ENCODE data around the gene BNIP1. TPM values are rescaled to one million over a fixed set of nuclear protein-coding genes. Genes with fewer than 3 reads are reported as not detected.

Gene BNIP1
- total and polyA plus RNA-seq, 2 of the 4 experiments (the other 2 are of a cell fraction): 24.3 to 35.3 TPM

DNA sequence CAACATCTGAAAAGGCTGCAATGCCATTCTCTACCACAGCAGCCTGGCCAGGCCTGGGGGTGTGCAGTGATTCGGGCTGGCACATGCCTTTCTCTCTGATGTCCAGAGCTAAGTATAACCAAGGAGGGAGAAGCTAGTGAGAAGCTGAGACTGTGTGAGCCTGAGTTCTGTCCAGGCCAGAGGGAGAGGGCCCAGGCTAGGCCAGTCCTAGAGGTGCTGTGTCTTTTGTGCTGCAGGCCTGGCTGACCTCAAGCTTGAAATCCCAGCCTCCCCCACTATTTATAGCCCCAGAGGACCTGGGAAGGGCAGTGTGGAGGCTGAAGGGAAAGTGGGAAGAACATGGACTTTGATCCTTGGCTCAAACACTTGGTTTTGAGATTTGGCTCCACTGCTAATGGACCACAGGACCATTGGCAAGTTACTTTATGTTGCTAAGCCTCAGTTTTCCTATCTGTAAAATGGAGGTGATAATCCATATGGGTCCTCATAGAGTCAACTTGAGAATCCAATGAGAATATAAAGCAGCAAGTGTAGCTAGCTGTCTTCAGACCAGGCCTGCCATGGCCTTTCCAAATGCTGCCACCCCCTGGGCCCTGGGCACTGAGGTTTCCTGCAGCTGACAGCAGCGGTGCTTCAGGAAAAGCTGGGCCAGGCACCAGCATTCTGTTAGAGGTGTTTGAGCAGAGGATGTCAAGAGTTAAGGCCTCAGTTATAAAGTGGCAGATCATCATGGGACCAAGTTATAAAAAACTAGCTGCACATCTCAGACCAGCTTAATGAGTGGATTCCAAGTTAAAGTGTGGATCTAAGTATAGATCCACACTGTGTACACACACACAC is 21.1 kb downstream of the BNIP1 start (continued):
- TF ChIP-seq, protein P1, sequence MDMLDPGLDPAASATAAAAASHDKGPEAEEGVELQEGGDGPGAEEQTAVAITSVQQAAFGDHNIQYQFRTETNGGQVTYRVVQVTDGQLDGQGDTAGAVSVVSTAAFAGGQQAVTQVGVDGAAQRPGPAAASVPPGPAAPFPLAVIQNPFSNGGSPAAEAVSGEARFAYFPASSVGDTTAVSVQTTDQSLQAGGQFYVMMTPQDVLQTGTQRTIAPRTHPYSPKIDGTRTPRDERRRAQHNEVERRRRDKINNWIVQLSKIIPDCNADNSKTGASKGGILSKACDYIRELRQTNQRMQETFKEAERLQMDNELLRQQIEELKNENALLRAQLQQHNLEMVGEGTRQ (IDR thresholded peaks at IDR 0.05; ENCODE audit: low read depth, low read length): no peak

- Histone ChIP-seq H2AK5ac (ENCODE audit: low read depth, low read length) (no peak overlapping the region), H3K18ac (ENCODE audit: low read depth, low read length) (no peak overlapping the region), H2AFZ (replicated peaks; ENCODE audit: low read length, poor library complexity) (no peak overlapping the region), H3K4me1 (ENCODE audit: control insufficient read depth, insufficient read depth, low read length) (no peaks in the 10 kb centered on the region), H3K27ac (ENCODE audit: insufficient read depth, low read length) (no peak overlapping the region), H4K5ac (ENCODE audit: low read depth, low read length) (no peak overlapping the region), H4K8ac (ENCODE audit: low read depth in 2 of 2, low read length in 2 of 2) (no peak overlapping the region), H3K4me3 (ENCODE audit: insufficient read depth, low read depth, low read length) (no peak overlapping the region), H2BK5ac (ENCODE audit: low read depth, low read length, poor library complexity, severe bottlenecking) (no peak overlapping the region), H3K4ac (ENCODE audit: low read depth, low read length) (no peak overlapping the region), H4K20me1 (ENCODE audit: insufficient read depth, low read length) (no peaks in the 10 kb centered on the region), H2BK20ac (ENCODE audit: low read depth, low read length) (no peak overlapping the region), H3K56ac (ENCODE audit: extremely low read depth, insufficient read depth, low read length) (no peak overlapping the region), H3K4me2 (ENCODE audit: low read depth, low read length) (no peak overlapping the region), H3K36me3 (ENCODE audit: control insufficient read depth, insufficient read depth, low read length) (no peaks in the 10 kb centered on the region), H2BK15ac (ENCODE audit: low read depth, low read length) (no peak overlapping the region), H2AK9ac (replicated peaks; ENCODE audit: low read depth, low read length, poor library complexity) (no peak overlapping the region), H3K9ac (ENCODE audit: low read depth, low read length) (no peak overlapping the region), H4K91ac (ENCODE audit: insufficient read depth, low read depth, low read length) (no peak overlapping the region), H3K9me3 (ENCODE audit: control insufficient read depth, insufficient read depth, low read length) (no peaks in the 10 kb centered on the region), H3K9me1 (ENCODE audit: insufficient read depth, low read length) (no peaks in the 10 kb centered on the region), H3K27me3 (ENCODE audit: control insufficient read depth, insufficient read depth, low read length) (peaks cover 11% of the 10 kb centered on the region), H2BK120ac (ENCODE audit: low read depth, low read length) (no peak overlapping the region), H3K14ac (replicated peaks; ENCODE audit: low read depth, low read length) (no peak overlapping the region), H3K23ac (ENCODE audit: low read depth, low read length) (no peak overlapping the region), H3K79me1 (ENCODE audit: low read depth in 1 of 2, low read length in 2 of 2) (no peaks in the 10 kb centered on the region)
- in situ Hi-C loops (cut with MboI; ENCODE audit: low sequenced_read_pairs) (loop anchor here (25.0 kb wide), 2 partner anchors 415 to 1140 kb away; no protein-coding TSS in a partner anchor), intact Hi-C loops (cut with micrococcal nuclease) (no loop called here), dilution Hi-C loops (cut with HindIII; ENCODE audit: low sequenced_read_pairs, unreplicated experiment) (no loop called here)
- ChIA-PET POLR2A (ENCODE audit: unreplicated experiment) (no interaction called here), CTCF (interaction anchor here (0.6 to 0.7 kb wide), 3 partner anchors 58 to 445 kb away, joined by 3 to 5 read pairs (median 5); no protein-coding TSS in a partner anchor)
- no TSS peak for BruUV-seq (replicated peaks)
- WGBS, 2 experiments (ENCODE audit: extremely low coverage in 2 of 2, insufficient read length in 1 of 2): no CpG with 5 or more reads among the region's 8 CpGs
- DNase-seq: no peak
- TF ChIP-seq NFE2L2 (IDR thresholded peaks at IDR 0.05; ENCODE audit: low read depth, low read length) (no peak), RCOR1 (IDR thresholded peaks at IDR 0.05; ENCODE audit: insufficient replicate concordance, low read length) (no peak)
- ATAC-seq (ENCODE audit: low read depth): no peak
These were observed 27.8 kb downstream of the BNIP1 start for GRCh38 chr5:173172166-173172565.
